Fibroblast of mammary gland (primary cell): ENCODE results near the gene ASPHD1.
"Not testable (repeated sequence)": the region's sequence is repeated elsewhere in the genome, so short reads cannot be mapped to it uniquely, and the experiment has no call there.

ENCODE experiments used
- DNase-seq: peaks from one replicate; pipeline ENCODE4 v3.0.0-alpha.2; 2010; ENCODE audit warnings: low read depth
- H3K4me3 ChIP-seq: 2 replicates; pipeline ENCODE4 v1.5.1; 2011; ENCODE audit warnings: low read depth, mild to moderate bottlenecking, low read length, moderate library complexity; ENCODE audit not compliant: control insufficient read depth
- TF ChIP-seq, protein P1 (sequence below): conservative IDR thresholded peaks from 2 replicates; pipeline ENCODE4 v1.5.1; 2011; ENCODE audit warnings: low read depth, low read length, inconsistent platforms; ENCODE audit not compliant: control insufficient read depth, insufficient read depth

The ASPHD1 gene

GRCh38 chr16:29868396-29869009, 31.8 kb upstream of the ASPHD1 start:
- DNase-seq, result no peak
- TF ChIP-seq, protein P1, sequence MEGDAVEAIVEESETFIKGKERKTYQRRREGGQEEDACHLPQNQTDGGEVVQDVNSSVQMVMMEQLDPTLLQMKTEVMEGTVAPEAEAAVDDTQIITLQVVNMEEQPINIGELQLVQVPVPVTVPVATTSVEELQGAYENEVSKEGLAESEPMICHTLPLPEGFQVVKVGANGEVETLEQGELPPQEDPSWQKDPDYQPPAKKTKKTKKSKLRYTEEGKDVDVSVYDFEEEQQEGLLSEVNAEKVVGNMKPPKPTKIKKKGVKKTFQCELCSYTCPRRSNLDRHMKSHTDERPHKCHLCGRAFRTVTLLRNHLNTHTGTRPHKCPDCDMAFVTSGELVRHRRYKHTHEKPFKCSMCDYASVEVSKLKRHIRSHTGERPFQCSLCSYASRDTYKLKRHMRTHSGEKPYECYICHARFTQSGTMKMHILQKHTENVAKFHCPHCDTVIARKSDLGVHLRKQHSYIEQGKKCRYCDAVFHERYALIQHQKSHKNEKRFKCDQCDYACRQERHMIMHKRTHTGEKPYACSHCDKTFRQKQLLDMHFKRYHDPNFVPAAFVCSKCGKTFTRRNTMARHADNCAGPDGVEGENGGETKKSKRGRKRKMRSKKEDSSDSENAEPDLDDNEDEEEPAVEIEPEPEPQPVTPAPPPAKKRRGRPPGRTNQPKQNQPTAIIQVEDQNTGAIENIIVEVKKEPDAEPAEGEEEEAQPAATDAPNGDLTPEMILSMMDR, result no peak
- H3K4me3 ChIP-seq, result no peak overlapping the region

- not testable (repeated sequence) for DNase-seq, H3K4me3 ChIP-seq
Measured at GRCh38 chr16:29869067-29869466, 31.2 kb upstream of the ASPHD1 start.

- TF ChIP-seq, protein P1, result no peak
- H3K4me3 ChIP-seq, result no peak overlapping the region
- DNase-seq, result no peak
Measured at GRCh38 chr16:29871822-29872546, 28.3 kb upstream of the ASPHD1 start.

DNA sequence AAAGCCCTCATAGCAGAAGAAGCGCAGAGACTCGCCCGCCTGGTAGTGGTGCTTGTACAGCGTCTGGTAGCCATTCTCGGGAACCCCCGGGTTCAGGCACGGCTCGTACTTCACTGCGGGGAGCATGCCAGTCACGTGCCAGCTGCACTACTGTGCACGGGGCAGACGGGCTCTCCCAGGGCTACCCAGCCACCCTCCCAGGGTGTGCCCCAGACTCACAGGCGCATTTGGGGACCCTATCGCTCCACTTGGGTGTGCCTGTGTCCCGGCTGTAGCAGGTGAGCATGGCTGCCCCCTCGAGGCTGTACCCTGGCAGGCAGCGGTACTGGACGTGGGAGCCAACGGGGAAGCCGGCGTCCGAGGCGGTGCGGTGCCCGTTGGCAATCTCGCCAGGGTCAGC, 27.0 kb upstream of the ASPHD1 start:
- no peak for DNase-seq
- TF ChIP-seq, protein P1, result no peak
- H3K4me3 ChIP-seq, result no peak overlapping the region

GRCh38 chr16:29875206-29875605, 25.1 kb upstream of the ASPHD1 start:
- DNase-seq, result no peak
- TF ChIP-seq, protein P1, result no peak
- H3K4me3 ChIP-seq, result no peak overlapping the region

DNA sequence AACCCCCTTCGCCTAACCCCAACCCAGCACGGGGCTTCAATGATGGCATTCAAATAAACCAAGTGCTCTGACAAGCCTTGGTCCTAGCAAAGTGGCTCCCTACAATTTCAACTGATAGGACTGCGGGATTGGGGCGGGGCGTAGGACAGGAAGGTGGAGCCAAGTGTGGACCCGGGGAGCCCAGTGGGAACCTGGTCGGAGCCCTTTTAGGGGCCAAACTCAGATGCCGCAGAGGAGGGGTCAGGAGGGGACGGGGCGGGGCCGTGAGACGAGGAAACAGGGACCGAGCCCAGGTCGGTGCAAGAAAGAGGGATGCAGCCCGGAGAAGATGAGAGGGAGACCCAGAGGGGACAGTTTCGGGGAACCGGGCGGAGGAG, 24.1 kb upstream of the ASPHD1 start:
- no peak for DNase-seq
- TF ChIP-seq, protein P1, result no peak
- peak overlapping the region; percentile 26 for H3K4me3 ChIP-seq

DNA sequence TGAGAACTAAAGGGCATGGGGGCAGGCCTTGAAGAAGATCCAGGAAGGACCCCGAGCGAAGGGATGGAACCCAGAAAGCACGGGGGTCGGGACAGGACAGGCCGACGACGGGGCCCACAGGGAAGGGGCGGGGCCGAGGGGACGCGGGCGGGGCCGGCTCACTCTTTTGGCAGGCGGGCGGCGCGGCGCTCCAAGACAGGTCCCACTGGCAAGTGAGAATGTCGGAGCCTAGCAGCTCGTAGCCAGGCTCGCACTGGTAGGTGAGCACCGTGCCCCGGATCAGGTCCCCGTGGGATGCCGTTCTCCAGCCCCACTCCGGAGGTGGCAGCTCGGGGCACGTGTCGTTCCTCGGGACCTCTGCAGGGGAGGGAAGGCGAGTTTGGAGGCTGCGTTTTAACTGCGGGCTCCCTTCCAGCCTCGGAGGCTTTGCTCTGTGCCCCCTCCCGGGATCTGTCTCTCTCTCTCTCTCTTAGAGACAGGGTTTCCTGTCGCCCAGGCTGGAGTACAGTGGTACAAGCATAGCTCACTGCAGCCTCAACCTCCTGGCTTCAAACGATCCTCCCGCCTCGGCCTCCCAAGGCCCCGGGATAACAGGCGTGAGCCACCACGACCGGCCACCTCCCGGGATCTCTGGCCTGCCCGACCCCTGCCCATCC, 23.6 kb upstream of the ASPHD1 start:
- no peak for DNase-seq
- TF ChIP-seq, protein P1, result no peak
- peak overlapping the region; percentile 26 for H3K4me3 ChIP-seq
